Fibroblast of mammary gland (primary cell): ENCODE data around the gene RIMS4.
A peak's percentile ranks its signal among the peaks of the same experiment; 100 is the strongest.

Experiments
- DNase-seq: peaks from one replicate; pipeline ENCODE4 v3.0.0-alpha.2; 2010; ENCODE audit warnings: low read depth
- H3K4me3 ChIP-seq: 2 replicates; pipeline ENCODE4 v1.5.1; 2011; ENCODE audit warnings: low read depth, mild to moderate bottlenecking, low read length, moderate library complexity; ENCODE audit not compliant: control insufficient read depth
- TF ChIP-seq, protein P1 (sequence below): conservative IDR thresholded peaks from 2 replicates; pipeline ENCODE4 v1.5.1; 2011; ENCODE audit warnings: low read depth, low read length, inconsistent platforms; ENCODE audit not compliant: control insufficient read depth, insufficient read depth

Gene RIMS4

GRCh38 chr20:44780226-44780625, 30.1 kb downstream of the RIMS4 start:
- H3K4me3 ChIP-seq, result no peak overlapping the region
- TF ChIP-seq, protein P1, sequence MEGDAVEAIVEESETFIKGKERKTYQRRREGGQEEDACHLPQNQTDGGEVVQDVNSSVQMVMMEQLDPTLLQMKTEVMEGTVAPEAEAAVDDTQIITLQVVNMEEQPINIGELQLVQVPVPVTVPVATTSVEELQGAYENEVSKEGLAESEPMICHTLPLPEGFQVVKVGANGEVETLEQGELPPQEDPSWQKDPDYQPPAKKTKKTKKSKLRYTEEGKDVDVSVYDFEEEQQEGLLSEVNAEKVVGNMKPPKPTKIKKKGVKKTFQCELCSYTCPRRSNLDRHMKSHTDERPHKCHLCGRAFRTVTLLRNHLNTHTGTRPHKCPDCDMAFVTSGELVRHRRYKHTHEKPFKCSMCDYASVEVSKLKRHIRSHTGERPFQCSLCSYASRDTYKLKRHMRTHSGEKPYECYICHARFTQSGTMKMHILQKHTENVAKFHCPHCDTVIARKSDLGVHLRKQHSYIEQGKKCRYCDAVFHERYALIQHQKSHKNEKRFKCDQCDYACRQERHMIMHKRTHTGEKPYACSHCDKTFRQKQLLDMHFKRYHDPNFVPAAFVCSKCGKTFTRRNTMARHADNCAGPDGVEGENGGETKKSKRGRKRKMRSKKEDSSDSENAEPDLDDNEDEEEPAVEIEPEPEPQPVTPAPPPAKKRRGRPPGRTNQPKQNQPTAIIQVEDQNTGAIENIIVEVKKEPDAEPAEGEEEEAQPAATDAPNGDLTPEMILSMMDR, result no peak
- peak; percentile 58 for DNase-seq

- DNase-seq, result peak; percentile 21
- H3K4me3 ChIP-seq, result no peak overlapping the region
- TF ChIP-seq, protein P1, result no peak
Observed at GRCh38 chr20:44776980-44777379, 33.4 kb downstream of the RIMS4 start.

DNA sequence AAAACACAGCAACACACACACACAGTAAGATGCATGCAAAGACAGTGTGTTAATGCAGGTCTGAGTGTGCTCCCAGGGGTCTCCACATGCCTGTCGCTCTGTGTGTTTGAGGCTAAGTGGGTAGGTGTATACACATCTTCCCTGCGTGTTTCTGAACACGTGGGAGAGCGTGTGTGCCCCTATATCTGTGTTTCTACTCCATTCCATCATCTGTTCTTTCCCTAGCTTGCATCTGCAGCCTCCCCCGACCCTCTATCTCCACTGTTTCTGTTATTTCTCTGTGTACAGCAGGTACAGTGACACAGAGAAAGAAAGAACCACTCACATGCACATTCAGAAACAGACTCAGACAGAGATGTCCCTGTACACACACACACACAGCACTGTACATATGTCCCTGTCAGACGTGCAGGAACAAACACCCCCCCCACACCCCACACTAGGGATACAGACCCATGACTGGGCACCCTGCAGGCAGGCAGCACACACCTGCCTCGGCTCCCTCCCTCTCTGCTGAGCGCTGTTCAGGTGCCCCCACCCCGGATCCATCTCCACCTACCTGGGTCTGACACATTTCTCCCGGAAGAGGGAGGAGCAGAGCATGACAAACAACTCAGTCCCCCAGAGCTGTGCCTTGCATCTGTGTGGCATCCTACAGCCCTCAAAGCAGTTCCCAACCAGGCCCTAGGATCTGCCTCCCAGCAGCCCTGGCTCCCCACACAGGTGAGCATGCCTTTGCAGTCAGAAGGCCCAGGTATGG, 37.1 kb downstream of the RIMS4 start:
- TF ChIP-seq, protein P1, result no peak
- DNase-seq, result no peak
- H3K4me3 ChIP-seq, result no peak overlapping the region

DNA sequence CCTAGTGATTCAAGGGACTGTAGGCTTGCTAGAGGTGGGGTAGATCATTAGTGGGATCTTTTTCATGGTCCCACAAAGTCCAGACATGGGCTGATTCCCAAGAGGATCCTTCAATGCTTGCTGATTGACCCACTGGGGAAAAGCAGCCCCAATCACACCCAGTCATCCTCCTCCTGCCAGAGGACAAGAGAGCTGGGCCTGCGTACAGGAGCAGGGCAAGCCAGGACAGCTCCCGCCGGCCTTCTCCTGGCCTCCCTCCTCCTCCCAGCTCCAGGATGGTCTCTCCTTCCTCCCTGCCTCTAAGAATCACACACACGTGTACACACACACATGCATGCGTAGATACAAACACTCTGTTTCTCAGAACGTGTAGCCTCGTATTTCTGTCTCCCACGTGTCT, 37.7 kb downstream of the RIMS4 start:
- H3K4me3 ChIP-seq, result no peak overlapping the region
- TF ChIP-seq, protein P1, result no peak
- no peak for DNase-seq

GRCh38 chr20:44771172-44771535, 39.2 kb downstream of the RIMS4 start:
- TF ChIP-seq, protein P1, result no peak
- H3K4me3 ChIP-seq, result no peak overlapping the region
- DNase-seq, result no peak

GRCh38 chr20:44770484-44771171, 39.7 kb downstream of the RIMS4 start:
- H3K4me3 ChIP-seq, result no peak overlapping the region
- no peak for DNase-seq
- TF ChIP-seq, protein P1, result no peak
